ENCODE data around the gene ZDHHC7. TPM values are rescaled to one million over a fixed set of nuclear protein-coding genes. Genes with fewer than 3 reads are reported as not detected.
A peak's percentile ranks its signal among the peaks of the same experiment; 100 is the strongest.

The ZDHHC7 gene
- total RNA-seq, 1 donor from 2014 or later: 46.5 TPM

DNA sequence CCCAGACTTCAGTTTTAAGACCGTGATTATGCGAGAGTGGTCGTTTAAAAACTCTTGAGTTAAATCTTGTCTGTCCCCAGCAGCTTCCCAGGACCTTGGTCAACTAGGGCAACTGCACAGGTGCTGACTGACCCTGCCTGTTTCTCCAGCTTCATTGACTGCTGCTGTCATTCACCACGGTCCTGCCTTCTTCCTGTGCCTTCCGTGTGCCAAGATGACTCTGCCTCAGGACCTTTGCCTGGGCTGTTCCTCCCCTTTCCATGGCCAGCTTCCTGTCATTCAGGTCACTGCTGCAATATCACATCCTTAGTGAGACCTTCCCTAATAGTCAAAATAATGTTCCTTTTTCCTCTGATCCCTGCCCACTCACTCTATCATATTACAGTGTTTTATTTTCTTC is 20.1 kb upstream of the ZDHHC7 start:
- Mint-ChIP-seq H3K9me3 (ENCODE audit: unreplicated experiment) (no peaks in the 10 kb centered on the region), H3K27me3 (ENCODE audit: unreplicated experiment) (peaks cover 4% of the 10 kb centered on the region), H3K27ac (ENCODE audit: unreplicated experiment) (peak overlapping the region; percentile 1), H3K4me3 (ENCODE audit: unreplicated experiment) (no peak overlapping the region), H3K4me1 (ENCODE audit: unreplicated experiment) (peaks cover 18% of the 10 kb centered on the region), H3K36me3 (ENCODE audit: low read depth, unreplicated experiment) (peaks cover 4% of the 10 kb centered on the region)
- DNase-seq (ENCODE audit: low spot score): no peak
- TF ChIP-seq, protein P1, sequence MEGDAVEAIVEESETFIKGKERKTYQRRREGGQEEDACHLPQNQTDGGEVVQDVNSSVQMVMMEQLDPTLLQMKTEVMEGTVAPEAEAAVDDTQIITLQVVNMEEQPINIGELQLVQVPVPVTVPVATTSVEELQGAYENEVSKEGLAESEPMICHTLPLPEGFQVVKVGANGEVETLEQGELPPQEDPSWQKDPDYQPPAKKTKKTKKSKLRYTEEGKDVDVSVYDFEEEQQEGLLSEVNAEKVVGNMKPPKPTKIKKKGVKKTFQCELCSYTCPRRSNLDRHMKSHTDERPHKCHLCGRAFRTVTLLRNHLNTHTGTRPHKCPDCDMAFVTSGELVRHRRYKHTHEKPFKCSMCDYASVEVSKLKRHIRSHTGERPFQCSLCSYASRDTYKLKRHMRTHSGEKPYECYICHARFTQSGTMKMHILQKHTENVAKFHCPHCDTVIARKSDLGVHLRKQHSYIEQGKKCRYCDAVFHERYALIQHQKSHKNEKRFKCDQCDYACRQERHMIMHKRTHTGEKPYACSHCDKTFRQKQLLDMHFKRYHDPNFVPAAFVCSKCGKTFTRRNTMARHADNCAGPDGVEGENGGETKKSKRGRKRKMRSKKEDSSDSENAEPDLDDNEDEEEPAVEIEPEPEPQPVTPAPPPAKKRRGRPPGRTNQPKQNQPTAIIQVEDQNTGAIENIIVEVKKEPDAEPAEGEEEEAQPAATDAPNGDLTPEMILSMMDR (IDR thresholded peaks at IDR 0.05; ENCODE audit: unreplicated experiment): no peak

DNA sequence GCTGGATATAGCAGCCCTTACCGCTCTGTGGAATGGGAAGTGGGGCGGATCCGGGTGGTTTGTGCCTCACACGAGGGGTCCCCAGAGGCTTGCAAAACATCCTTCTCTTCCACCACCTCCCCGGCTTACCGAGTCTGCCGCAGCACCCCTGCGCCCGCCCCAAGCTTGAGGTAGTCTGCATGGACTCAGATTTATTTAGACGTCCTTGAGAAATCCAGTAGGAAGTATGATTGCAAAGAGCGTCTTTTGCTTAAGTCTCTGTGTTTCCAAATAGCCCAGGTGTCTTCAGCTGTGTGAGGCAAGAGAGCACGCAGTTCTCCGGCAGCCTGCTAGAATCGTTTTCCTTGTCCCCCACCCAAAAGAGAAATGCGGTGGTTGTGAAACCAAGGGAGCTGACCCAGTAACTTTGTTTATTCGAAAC is 18.7 kb upstream of the ZDHHC7 start:
- no peak for DNase-seq (ENCODE audit: low spot score)
- peaks cover 4% of the 10 kb centered on the region for H3K36me3 Mint-ChIP-seq (ENCODE audit: low read depth, unreplicated experiment)
- no peaks in the 10 kb centered on the region for H3K9me3 Mint-ChIP-seq (ENCODE audit: unreplicated experiment)
- no peak overlapping the region for H3K27ac Mint-ChIP-seq (ENCODE audit: unreplicated experiment)
- TF ChIP-seq, protein P1 (IDR thresholded peaks at IDR 0.05; ENCODE audit: unreplicated experiment): no peak
- peaks cover 18% of the 10 kb centered on the region for H3K4me1 Mint-ChIP-seq (ENCODE audit: unreplicated experiment)
- H3K4me3 Mint-ChIP-seq (ENCODE audit: unreplicated experiment): no peak overlapping the region
- peaks cover 2% of the 10 kb centered on the region for H3K27me3 Mint-ChIP-seq (ENCODE audit: unreplicated experiment)

DNA sequence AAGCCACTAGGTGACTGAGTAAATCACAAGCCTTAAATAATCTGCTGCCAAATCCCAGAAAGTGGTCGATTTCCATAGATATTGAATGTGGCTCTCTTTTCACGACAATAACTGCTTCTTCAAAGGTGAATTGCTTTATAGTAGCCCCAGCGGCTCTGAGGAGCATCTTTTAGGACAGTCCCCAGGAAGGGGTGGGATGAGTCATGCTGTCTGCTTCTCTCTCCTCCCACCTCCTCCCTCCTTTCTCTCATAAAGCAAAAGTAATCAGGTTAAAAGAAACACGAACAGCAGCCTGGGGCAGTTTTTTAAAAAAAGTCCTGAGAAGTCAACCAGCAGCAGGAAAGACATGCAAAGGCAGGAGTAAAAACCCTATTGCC is 18.1 kb upstream of the ZDHHC7 start:
- H3K4me3 Mint-ChIP-seq (ENCODE audit: unreplicated experiment): peak overlapping the region; percentile 86
- no peak overlapping the region for H3K27ac Mint-ChIP-seq (ENCODE audit: unreplicated experiment)
- H3K36me3 Mint-ChIP-seq (ENCODE audit: low read depth, unreplicated experiment): peaks cover 4% of the 10 kb centered on the region
- DNase-seq (ENCODE audit: low spot score): no peak
- TF ChIP-seq, protein P1 (IDR thresholded peaks at IDR 0.05; ENCODE audit: unreplicated experiment): no peak
- no peaks in the 10 kb centered on the region for H3K9me3 Mint-ChIP-seq (ENCODE audit: unreplicated experiment)
- peaks cover 18% of the 10 kb centered on the region for H3K4me1 Mint-ChIP-seq (ENCODE audit: unreplicated experiment)
- peaks cover 2% of the 10 kb centered on the region for H3K27me3 Mint-ChIP-seq (ENCODE audit: unreplicated experiment)

DNA sequence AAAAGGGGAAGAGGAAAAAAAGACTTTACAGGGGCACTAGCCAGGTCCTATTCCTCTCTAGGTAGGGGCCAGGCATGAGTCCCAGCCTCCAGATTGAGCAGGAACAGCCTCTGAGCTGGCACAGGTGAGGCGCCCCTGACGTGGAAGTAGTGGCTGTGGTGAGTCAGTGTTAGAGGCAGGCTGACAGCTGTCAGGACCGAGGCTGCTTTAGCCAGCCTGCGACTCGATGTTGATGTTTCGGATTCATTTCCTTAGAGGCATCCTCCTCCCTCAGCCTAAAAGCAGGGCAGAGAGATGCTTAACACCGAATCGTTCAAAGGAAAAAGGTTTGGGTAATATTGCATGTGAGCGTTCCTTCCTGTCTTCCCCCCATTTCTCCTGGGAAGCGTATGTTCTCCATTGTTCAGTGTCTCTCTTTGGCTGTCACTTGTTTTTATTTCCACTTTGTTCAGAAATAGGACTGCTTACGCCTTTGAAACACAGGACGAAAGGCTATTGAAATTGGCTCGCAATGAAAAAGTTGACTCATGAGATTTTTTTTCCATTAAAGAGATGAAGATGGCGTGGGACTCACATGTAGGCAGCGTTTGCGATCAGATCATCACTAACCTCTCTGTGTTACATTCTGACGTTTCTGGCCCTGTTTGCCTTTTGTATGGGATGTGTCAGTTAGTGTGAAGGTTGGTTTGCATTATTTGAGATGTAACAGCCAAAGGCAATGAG is 17.5 kb upstream of the ZDHHC7 start:
- TF ChIP-seq, protein P1 (IDR thresholded peaks at IDR 0.05; ENCODE audit: unreplicated experiment): no peak
- no peaks in the 10 kb centered on the region for H3K9me3 Mint-ChIP-seq (ENCODE audit: unreplicated experiment)
- H3K4me1 Mint-ChIP-seq (ENCODE audit: unreplicated experiment): peaks cover 18% of the 10 kb centered on the region
- H3K27me3 Mint-ChIP-seq (ENCODE audit: unreplicated experiment): peaks cover 2% of the 10 kb centered on the region
- H3K27ac Mint-ChIP-seq (ENCODE audit: unreplicated experiment): no peak overlapping the region
- H3K4me3 Mint-ChIP-seq (ENCODE audit: unreplicated experiment): peak overlapping the region; percentile 86
- no peak for DNase-seq (ENCODE audit: low spot score)
- H3K36me3 Mint-ChIP-seq (ENCODE audit: low read depth, unreplicated experiment): peaks cover 4% of the 10 kb centered on the region

DNA sequence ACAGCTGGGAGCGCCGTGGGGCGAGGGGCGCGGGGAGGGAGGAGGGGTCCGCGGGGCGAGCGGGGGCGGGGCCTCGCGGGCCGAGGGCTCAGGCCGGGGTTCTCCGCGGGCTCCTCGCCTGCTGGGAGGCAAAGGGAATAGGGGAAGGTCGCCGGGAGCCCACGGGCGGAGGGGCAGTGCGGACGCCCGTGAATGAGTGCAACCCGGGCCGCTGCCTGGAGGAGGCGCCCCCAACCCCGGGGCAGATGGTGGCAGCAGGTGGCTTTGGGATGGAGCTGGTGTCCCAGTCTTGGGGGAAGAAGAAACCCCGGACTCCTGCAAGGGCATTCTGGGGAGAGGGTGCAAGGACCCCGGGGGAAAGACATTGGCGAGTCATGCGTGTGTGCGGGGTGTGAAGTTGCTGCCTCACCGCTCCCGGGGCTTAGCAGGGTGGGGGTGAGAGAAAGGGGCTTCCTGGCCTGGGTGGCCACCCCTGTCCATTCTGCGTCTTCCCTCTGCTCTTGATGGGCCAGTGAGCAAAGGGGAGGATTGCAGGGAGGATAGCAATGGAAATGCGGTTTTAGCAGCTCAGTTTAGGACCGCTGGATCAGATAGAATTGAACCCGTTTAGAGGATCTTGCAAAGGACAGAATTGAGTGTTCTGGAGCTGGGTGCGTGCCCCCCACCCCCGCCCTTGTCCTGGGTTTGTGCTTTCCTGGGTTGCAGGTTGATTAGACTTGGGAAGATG is 16.8 kb upstream of the ZDHHC7 start:
- TF ChIP-seq, protein P1 (IDR thresholded peaks at IDR 0.05; ENCODE audit: unreplicated experiment): no peak
- Mint-ChIP-seq H3K36me3 (ENCODE audit: low read depth, unreplicated experiment) (peaks cover 4% of the 10 kb centered on the region), H3K27ac (ENCODE audit: unreplicated experiment) (no peak overlapping the region), H3K9me3 (ENCODE audit: unreplicated experiment) (no peaks in the 10 kb centered on the region), H3K4me1 (ENCODE audit: unreplicated experiment) (peaks cover 18% of the 10 kb centered on the region), H3K27me3 (ENCODE audit: unreplicated experiment) (peaks cover 2% of the 10 kb centered on the region), H3K4me3 (ENCODE audit: unreplicated experiment) (peak overlapping the region; percentile 86)
- no peak for DNase-seq (ENCODE audit: low spot score)

Data from endothelial cell (in vitro differentiated cells).